Measurements from ENCODE around the gene REEP5. TPM values are rescaled to one million over a fixed set of nuclear protein-coding genes. Genes with fewer than 3 reads are reported as not detected.
A peak's percentile ranks its signal among the peaks of the same experiment; 100 is the strongest.

The REEP5 gene
- total and polyA plus RNA-seq, 2 of the 13 experiments (the other 11 are each of a cell fraction or from before 2014, with no cell fraction given): 49.4 to 239 TPM

GRCh38 chr5:112860571-112860928 lies 61.5 kb downstream of the REEP5 start (continued):
- TF ChIP-seq SNAPC4 (CRISPR knock-in tag; IDR thresholded peaks at IDR 0.05): peak; percentile 1; the same call in 1 of the 2 replicates
- 0 out of 2 replicates have a peak, but pooled peaks have one; percentile 8 for TF ChIP-seq EEA1 (CRISPR knock-in tag; IDR thresholded peaks at IDR 0.05; ENCODE audit: borderline replicate concordance)

- in situ Hi-C loops (cut with HindIII; ENCODE audit: extremely low pct_ligation_motif_present, low pct_unique_long_range_greater_than_20kb) (no loop called here), intact Hi-C loops (cut with micrococcal nuclease; ENCODE audit: unreplicated experiment) (no loop called here)
- H3K9ac ChIP-seq (ENCODE audit: insufficient read depth, low read depth, low read length): no peak overlapping the region
- no peaks in the 10 kb centered on the region for H4K20me1 ChIP-seq (ENCODE audit: insufficient read depth, low read length)
- DNase-seq (ENCODE audit: low spot score): no peak
- CTCF ChIA-PET (ENCODE audit: low intra/inter-chr PET ratio, low total read pairs): no interaction called here
- no peak for FAIRE-seq
- no peak for ATAC-seq
- BruUV-seq (replicated peaks): no TSS peak
- H3K79me2 ChIP-seq (ENCODE audit: insufficient read depth, low read length): peaks cover 18% of the 10 kb centered on the region
- no peak for TF ChIP-seq NFATC3 (CRISPR knock-in tag; IDR thresholded peaks at IDR 0.05)
- no peak for TF ChIP-seq SRSF9 (IDR thresholded peaks at IDR 0.05; ENCODE audit: borderline replicate concordance, insufficient read depth, low read depth, low read length, poor library complexity, severe bottlenecking)
- TF ChIP-seq ZNF761 (CRISPR knock-in tag; conservative IDR thresholded peaks at IDR 0.05): no peak
- no peak for TF ChIP-seq CBX1 (IDR thresholded peaks at IDR 0.05; ENCODE audit: low read depth)
- no peak overlapping the region for H3K4me3 ChIP-seq (replicated peaks in 1 of 3; ENCODE audit: insufficient read depth in 1 of 3, low read depth in 2 of 3, low read length in 3 of 3)
- H3K27me3 ChIP-seq (ENCODE audit: control insufficient read depth in 1 of 2, insufficient read depth in 2 of 2, low read length in 2 of 2): no peaks in the 10 kb centered on the region; a peak in 1 of 5 replicates
- H3K4me2 ChIP-seq (ENCODE audit: low read depth, low read length): no peak overlapping the region
- H3K36me3 ChIP-seq (replicated peaks in 1 of 2; ENCODE audit: control insufficient read depth in 1 of 2, insufficient read depth in 2 of 2, low read length in 2 of 2): 0 out of 5 replicates have a peak, but pooled peaks cover 0 to under 1% of the 10 kb centered on the region in 2 experiments
- POLR2A ChIA-PET: no interaction called here
- no peak overlapping the region for H3K27ac ChIP-seq (ENCODE audit: extremely low read length, insufficient read depth, low read length)
- H3K9me3 ChIP-seq (ENCODE audit: low read length): peaks cover 11% of the 10 kb centered on the region; the same call in 1 of the 2 replicates
- peaks cover 23% of the 10 kb centered on the region for H3K4me1 ChIP-seq (ENCODE audit: insufficient read depth, low read length)
- H2AFZ ChIP-seq (ENCODE audit: low read length): no peak overlapping the region
Measured at GRCh38 chr5:112857866-112858265, 64.2 kb downstream of the REEP5 start.
